ENCODE results near the gene SLC6A17.

SLC6A17 gene

GRCh38 chr1:110237386-110238152, 87.3 kb downstream of the SLC6A17 start:
- TF ChIP-seq, protein P1, sequence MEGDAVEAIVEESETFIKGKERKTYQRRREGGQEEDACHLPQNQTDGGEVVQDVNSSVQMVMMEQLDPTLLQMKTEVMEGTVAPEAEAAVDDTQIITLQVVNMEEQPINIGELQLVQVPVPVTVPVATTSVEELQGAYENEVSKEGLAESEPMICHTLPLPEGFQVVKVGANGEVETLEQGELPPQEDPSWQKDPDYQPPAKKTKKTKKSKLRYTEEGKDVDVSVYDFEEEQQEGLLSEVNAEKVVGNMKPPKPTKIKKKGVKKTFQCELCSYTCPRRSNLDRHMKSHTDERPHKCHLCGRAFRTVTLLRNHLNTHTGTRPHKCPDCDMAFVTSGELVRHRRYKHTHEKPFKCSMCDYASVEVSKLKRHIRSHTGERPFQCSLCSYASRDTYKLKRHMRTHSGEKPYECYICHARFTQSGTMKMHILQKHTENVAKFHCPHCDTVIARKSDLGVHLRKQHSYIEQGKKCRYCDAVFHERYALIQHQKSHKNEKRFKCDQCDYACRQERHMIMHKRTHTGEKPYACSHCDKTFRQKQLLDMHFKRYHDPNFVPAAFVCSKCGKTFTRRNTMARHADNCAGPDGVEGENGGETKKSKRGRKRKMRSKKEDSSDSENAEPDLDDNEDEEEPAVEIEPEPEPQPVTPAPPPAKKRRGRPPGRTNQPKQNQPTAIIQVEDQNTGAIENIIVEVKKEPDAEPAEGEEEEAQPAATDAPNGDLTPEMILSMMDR (IDR thresholded peaks at IDR 0.05; ENCODE audit: insufficient read depth, low read depth, low read length, missing control alignments), result no peak
- H3K4me3 ChIP-seq (ENCODE audit: low read length), result no peak overlapping the region
- DNase-seq (ENCODE audit: low read depth), result no peak

DNA sequence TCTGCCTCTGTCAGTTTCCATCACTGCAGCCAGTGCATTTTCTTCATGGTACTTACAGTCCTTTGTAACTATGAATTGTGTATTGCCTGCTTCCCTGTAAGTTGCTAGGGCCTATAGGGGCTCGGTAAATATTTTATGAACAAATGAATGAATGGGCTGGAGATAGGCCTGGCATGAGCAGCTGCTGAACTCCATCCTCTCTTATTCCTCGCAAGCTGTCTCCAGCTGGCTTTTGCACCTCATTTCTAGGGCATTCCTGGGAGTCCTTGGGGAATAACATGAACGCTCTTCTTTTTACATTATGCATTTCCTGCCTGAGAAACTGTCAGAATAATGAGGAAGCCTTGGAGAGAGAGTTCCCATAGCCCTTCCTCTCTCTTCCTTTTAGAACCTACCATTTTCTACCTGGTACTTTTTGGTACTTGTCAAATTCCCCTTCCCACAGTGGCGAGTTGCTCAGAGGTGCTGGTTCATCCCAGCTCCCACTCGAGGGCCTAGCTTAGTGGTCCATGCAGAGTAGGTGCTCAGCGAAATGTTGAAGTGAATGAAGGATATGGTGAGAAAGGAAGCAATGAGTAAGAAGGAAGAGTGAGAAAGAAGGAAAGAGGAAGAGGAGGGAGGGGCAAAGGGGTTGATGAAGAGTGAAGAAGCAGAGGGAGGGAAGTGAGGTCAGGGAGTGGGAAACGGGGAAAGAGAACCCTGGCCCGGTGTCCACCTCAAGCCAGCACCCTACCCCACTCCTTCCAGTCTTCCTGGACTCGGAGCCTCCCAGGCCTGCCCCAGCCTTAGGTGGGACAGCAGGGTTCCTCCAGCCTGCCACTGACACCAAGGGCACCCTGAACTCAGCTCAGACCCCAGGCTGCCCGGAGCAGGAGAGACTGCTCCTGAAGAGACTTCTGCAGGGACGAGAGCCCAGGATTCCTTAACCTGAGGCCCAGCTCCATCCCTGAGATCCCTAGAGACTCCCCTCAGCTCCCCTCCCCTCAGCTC, 89.4 kb downstream of the SLC6A17 start:
- DNase-seq (ENCODE audit: low read depth), result no peak
- no peak overlapping the region for H3K4me3 ChIP-seq (ENCODE audit: low read length)
- TF ChIP-seq, protein P1 (IDR thresholded peaks at IDR 0.05; ENCODE audit: insufficient read depth, low read depth, low read length, missing control alignments), result no peak

- no peak overlapping the region for H3K4me3 ChIP-seq (ENCODE audit: low read length)
- TF ChIP-seq, protein P1 (IDR thresholded peaks at IDR 0.05; ENCODE audit: insufficient read depth, low read depth, low read length, missing control alignments), result no peak
- DNase-seq (ENCODE audit: low read depth), result no peak
Measured at GRCh38 chr1:110240476-110241210, 90.3 kb downstream of the SLC6A17 start.

DNA sequence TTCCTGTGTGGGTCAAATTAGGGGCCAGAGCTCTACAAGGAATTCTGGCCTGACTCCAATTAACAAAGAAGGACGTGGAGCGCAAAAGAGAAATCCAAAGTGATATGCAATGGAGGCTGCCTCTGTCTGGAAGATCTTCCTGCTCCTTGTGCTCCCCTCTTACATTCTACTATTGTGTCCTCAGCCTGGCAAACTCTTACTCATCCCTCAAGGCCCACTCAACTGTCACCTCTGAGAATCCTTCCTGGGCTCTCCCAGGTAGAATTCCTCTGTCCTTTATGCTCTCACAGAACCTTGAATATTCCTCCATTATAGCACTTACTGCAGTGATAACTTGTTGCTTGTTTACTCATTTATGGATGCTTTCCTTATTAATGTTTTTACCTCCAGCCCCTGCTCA, 91.2 kb downstream of the SLC6A17 start:
- DNase-seq (ENCODE audit: low read depth), result no peak
- H3K4me3 ChIP-seq (ENCODE audit: low read length), result no peak overlapping the region
- TF ChIP-seq, protein P1 (IDR thresholded peaks at IDR 0.05; ENCODE audit: insufficient read depth, low read depth, low read length, missing control alignments), result no peak

DNA sequence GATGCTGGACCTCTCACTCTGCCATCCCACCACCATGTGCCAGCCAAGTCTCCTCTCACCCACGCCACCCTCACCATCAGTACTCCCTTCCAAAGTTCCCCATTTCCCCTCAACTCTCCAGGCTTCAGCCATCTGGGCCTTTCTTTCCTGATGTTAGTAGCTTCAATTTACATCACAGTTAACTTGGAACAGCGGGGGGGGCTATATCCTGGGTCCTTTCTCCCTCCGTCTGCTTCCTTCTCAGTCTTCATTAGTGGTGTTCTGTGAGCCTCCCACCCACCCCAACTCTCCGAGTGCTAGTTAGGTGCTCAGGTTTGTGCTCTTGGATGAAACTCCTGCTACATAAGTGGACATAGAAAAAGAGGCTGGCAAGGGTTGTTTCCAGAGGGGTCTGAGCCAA, 91.8 kb downstream of the SLC6A17 start:
- TF ChIP-seq, protein P1 (IDR thresholded peaks at IDR 0.05; ENCODE audit: insufficient read depth, low read depth, low read length, missing control alignments), result no peak
- no peak for DNase-seq (ENCODE audit: low read depth)
- no peak overlapping the region for H3K4me3 ChIP-seq (ENCODE audit: low read length)

DNA sequence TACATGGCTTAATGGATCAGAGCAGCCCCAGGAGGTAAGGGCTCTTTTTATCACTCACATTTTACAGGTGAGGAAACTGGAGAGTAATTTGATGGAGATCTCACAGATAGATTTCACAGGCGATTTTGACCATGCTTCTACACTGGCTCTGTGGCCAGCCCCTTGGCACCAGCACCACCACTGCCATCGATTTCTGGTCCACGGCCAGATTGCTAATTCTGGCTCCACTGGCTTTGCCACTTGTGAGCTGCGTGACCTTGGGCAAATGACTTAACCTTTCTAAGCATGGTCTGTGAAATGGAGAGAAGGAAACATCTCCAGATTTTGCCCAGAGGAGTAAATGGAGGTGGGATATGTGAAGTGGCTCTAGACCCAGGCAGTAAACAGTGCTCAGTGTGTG, 92.4 kb downstream of the SLC6A17 start:
- TF ChIP-seq, protein P1 (IDR thresholded peaks at IDR 0.05; ENCODE audit: insufficient read depth, low read depth, low read length, missing control alignments), result no peak
- H3K4me3 ChIP-seq (ENCODE audit: low read length), result no peak overlapping the region
- no peak for DNase-seq (ENCODE audit: low read depth)

Measured in epithelial cell of esophagus (primary cell).